A673 (cell line): Measurements from ENCODE around the gene SERPINC1.

Experiments used
- EZH2 ChIP-seq: fragments of 200-600 bp; sonication (generic); IDR thresholded peaks from 2 replicates; pipeline ENCODE4 v1.6.1; 2017; ENCODE audit warnings: borderline replicate concordance, low read depth, mild to moderate bottlenecking, mixed read lengths, antibody characterized with exemption, low read length; ENCODE audit not compliant: poor library complexity, severe bottlenecking
- TF ChIP-seq, protein P1 (sequence below): fragments of 300-800, 200-600 bp; sonication (generic); conservative IDR thresholded peaks from 2 replicates; pipeline ENCODE4 v1.5.1; 2017; ENCODE audit warnings: low read depth, mild to moderate bottlenecking, antibody characterized with exemption, low read length, moderate library complexity, mixed read lengths

DNA sequence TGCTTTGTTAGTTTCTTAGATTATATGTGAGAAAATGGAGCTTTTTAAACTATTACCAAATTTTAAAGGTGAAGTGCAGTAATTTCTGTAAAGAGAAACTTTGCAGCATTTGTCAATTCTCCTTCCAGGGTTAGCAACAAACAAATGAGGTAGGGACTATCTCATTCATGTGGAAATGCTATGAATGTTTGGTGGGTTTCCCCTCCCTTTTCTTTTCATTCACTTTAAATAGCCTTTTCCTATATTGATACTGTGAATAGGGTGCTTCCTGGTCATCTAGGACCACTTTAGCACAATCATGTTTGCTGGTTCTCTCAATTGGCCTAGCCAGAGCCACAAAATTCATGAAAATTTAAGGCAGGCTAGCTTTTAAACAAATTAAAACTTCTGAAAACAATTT, 28.4 kb downstream of the SERPINC1 start:
- TF ChIP-seq, protein P1, sequence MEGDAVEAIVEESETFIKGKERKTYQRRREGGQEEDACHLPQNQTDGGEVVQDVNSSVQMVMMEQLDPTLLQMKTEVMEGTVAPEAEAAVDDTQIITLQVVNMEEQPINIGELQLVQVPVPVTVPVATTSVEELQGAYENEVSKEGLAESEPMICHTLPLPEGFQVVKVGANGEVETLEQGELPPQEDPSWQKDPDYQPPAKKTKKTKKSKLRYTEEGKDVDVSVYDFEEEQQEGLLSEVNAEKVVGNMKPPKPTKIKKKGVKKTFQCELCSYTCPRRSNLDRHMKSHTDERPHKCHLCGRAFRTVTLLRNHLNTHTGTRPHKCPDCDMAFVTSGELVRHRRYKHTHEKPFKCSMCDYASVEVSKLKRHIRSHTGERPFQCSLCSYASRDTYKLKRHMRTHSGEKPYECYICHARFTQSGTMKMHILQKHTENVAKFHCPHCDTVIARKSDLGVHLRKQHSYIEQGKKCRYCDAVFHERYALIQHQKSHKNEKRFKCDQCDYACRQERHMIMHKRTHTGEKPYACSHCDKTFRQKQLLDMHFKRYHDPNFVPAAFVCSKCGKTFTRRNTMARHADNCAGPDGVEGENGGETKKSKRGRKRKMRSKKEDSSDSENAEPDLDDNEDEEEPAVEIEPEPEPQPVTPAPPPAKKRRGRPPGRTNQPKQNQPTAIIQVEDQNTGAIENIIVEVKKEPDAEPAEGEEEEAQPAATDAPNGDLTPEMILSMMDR: no peak
- no peak for TF ChIP-seq EZH2
